HFFc6 (cell line): ENCODE data around the gene FZD8. TPM values are rescaled to one million over a fixed set of nuclear protein-coding genes. Genes with fewer than 3 reads are reported as not detected.
"Not testable (repeated sequence)": the region's sequence is repeated elsewhere in the genome, so short reads cannot be mapped to it uniquely, and the experiment has no call there.

ENCODE experiments used
- DNase-seq: peaks from one replicate; pipeline ENCODE4 v3.0.0-alpha.2; 2018
- H3K27ac Mint-ChIP-seq: 2 replicates; pipeline ENCODE4 v1.8.0; 2020; ENCODE audit warnings: mild to moderate bottlenecking, mixed read lengths
- H3K27me3 Mint-ChIP-seq: 2 replicates; pipeline ENCODE4 v1.8.0; 2021; ENCODE audit warnings: mild to moderate bottlenecking, moderate library complexity, mixed read lengths; ENCODE audit not compliant: insufficient read depth
- H3K36me3 Mint-ChIP-seq: 2 replicates; pipeline ENCODE4 v1.8.0; 2021; ENCODE audit warnings: low read depth, mixed read lengths
- H3K4me1 Mint-ChIP-seq: 2 replicates; pipeline ENCODE4 v1.8.0; 2020; ENCODE audit warnings: low read depth, mixed read lengths
- H3K4me3 Mint-ChIP-seq: 2 replicates; pipeline ENCODE4 v1.8.0; 2020; ENCODE audit warnings: mild to moderate bottlenecking, moderate library complexity, mixed read lengths
- H3K9me3 Mint-ChIP-seq: 2 replicates; pipeline ENCODE4 v1.8.0; 2020; ENCODE audit warnings: mild to moderate bottlenecking, mixed read lengths
- long read RNA-seq: library from polyadenylated mRNA; unstranded; transcript quantifications from one replicate; pipeline ENCODE4 v2.0.0, GENCODE V29; 2019
- total RNA-seq, 6 experiments: library from RNA; stranded (reverse); fragmentation: NEBNext Ultra II Directional; extraction: Animal tissue kit (Norgen Biotek cat#: 25700); gene quantifications; 2 replicates in 1 of 6; 3 replicates in 5 of 6; pipeline ENCODE4 v1.2.3, GENCODE V29; 2021
- TF ChIP-seq, protein P1 (sequence below): fragments of 200-600 bp; sonication (generic); IDR thresholded peaks from 2 replicates; pipeline ENCODE4 v1.5.0; 2021; ENCODE audit warnings: antibody characterized with exemption, mild to moderate bottlenecking

Gene FZD8
- 1 to 10 TPM in 2 of 6 experiments, under 1 TPM in 4; 0.24 to 1.2 (median 0.84) TPM for total RNA-seq
- long read RNA-seq = 0 reads

GRCh38 chr10:35642035-35642792 is at the start of gene FZD8:
TSS of gene FZD8 (minus strand) at chr10:35642296. CDS start at chr10:35641429, 867 bp downstream.
- Mint-ChIP-seq H3K9me3 (no peaks in the 10 kb centered on the region), H3K4me1 (peaks cover 19% of the 10 kb centered on the region), H3K27me3 (peaks cover 39% of the 10 kb centered on the region), H3K36me3 (no peaks in the 10 kb centered on the region), H3K4me3 (peak within 1 kb of the TSS; percentile 83), H3K27ac (no peak within 1 kb of the TSS)
- TF ChIP-seq, protein P1, sequence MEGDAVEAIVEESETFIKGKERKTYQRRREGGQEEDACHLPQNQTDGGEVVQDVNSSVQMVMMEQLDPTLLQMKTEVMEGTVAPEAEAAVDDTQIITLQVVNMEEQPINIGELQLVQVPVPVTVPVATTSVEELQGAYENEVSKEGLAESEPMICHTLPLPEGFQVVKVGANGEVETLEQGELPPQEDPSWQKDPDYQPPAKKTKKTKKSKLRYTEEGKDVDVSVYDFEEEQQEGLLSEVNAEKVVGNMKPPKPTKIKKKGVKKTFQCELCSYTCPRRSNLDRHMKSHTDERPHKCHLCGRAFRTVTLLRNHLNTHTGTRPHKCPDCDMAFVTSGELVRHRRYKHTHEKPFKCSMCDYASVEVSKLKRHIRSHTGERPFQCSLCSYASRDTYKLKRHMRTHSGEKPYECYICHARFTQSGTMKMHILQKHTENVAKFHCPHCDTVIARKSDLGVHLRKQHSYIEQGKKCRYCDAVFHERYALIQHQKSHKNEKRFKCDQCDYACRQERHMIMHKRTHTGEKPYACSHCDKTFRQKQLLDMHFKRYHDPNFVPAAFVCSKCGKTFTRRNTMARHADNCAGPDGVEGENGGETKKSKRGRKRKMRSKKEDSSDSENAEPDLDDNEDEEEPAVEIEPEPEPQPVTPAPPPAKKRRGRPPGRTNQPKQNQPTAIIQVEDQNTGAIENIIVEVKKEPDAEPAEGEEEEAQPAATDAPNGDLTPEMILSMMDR = no peak; the same call in 1 of the 2 replicates
- peak; percentile 57 for DNase-seq

GRCh38 chr10:35691522-35692236 is 49.6 kb upstream of the FZD8 start:
- Mint-ChIP-seq H3K27ac (no peak overlapping the region), H3K27me3 (peaks cover 15% of the 10 kb centered on the region), H3K36me3 (no peaks in the 10 kb centered on the region), H3K9me3 (no peaks in the 10 kb centered on the region), H3K4me1 (no peaks in the 10 kb centered on the region), H3K4me3 (no peak overlapping the region)
- DNase-seq = no peak
- TF ChIP-seq, protein P1 = no peak

- H3K9me3 Mint-ChIP-seq = no peaks in the 10 kb centered on the region
- no peak for DNase-seq
- H3K4me1 Mint-ChIP-seq = no peaks in the 10 kb centered on the region
- H3K27me3 Mint-ChIP-seq = peaks cover 15% of the 10 kb centered on the region
- H3K4me3 Mint-ChIP-seq = no peak overlapping the region
- TF ChIP-seq, protein P1 = no peak
- no peaks in the 10 kb centered on the region for H3K36me3 Mint-ChIP-seq
- H3K27ac Mint-ChIP-seq = no peak overlapping the region
Observed at GRCh38 chr10:35690534-35690933, 48.4 kb upstream of the FZD8 start.

- H3K4me1 Mint-ChIP-seq, H3K27me3 Mint-ChIP-seq, H3K9me3 Mint-ChIP-seq, H3K27ac Mint-ChIP-seq, H3K36me3 Mint-ChIP-seq, H3K4me3 Mint-ChIP-seq, DNase-seq: not testable (repeated sequence)
Observed at GRCh38 chr10:35685858-35686257, 43.8 kb upstream of the FZD8 start.

DNA sequence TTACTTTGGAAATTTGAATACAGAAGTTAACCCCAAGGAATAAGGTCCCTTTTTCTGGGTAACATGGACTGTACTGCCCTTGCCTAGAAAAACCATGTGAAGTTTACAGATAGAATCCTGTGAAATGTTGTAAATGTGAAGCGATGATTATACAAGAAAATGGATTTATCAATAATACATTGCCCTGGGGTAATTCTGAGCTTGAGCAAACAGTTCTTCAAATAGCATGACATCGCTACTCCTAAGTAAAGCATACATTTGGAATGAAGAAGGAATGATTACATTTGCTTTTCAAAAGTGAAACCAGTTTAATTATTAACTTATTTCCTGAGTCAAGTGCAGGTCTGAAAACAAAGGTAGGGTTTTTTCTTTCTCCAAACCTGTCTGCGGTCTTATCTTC is 43.3 kb upstream of the FZD8 start:
- Mint-ChIP-seq H3K4me3 (peak overlapping the region; percentile 22; the same call in 1 of the 2 replicates), H3K36me3 (no peaks in the 10 kb centered on the region), H3K27ac (no peak overlapping the region), H3K27me3 (peaks cover 5% of the 10 kb centered on the region), H3K9me3 (no peaks in the 10 kb centered on the region), H3K4me1 (no peaks in the 10 kb centered on the region)
- TF ChIP-seq, protein P1 = no peak
- no peak for DNase-seq

- no peaks in the 10 kb centered on the region for H3K9me3 Mint-ChIP-seq
- H3K4me3 Mint-ChIP-seq = no peak overlapping the region
- H3K36me3 Mint-ChIP-seq = no peaks in the 10 kb centered on the region
- H3K4me1 Mint-ChIP-seq = no peaks in the 10 kb centered on the region
- TF ChIP-seq, protein P1 = no peak
- DNase-seq = no peak
- no peak overlapping the region for H3K27ac Mint-ChIP-seq
- peaks cover 5% of the 10 kb centered on the region for H3K27me3 Mint-ChIP-seq
Observed at GRCh38 chr10:35684586-35684985, 42.5 kb upstream of the FZD8 start.
